ENCODE measurements around the gene ATPAF1. TPM values are rescaled to one million over a fixed set of nuclear protein-coding genes. Genes with fewer than 3 reads are reported as not detected.

ATPAF1 gene
- total and polyA plus RNA-seq, 3 donors from 2014 or later = 76.7 to 98.9 (median 85.9) TPM

DNA sequence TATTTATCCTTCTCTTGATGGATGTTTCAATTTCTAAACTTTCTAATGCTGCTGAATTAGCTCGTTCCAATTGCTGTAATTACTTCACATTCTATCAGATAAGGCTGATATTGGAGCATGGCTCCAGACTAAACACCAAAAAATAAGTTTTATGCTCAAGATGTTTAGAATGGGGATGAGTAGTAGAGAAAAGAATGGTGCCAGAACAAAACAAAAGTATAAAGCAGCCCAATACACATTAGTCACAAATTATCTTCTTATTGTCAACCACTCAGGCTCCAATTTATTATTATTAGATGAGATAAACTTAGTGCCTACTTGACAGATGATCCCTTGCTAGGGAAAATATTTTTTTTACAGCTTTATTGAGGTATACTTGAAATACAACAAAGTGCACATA is 21.8 kb downstream of the ATPAF1 start:
- Histone ChIP-seq H3K27me3 (no peaks in the 10 kb centered on the region), H3K27ac (no peak overlapping the region), H3K36me3 (ENCODE audit: low read depth, missing control alignments) (no peaks in the 10 kb centered on the region), H3K4me1 (no peaks in the 10 kb centered on the region), H3K9me3 (no peaks in the 10 kb centered on the region), H3K4me3 (no peak overlapping the region)
- 70 to 73% methylated on average over 1 of the region's 1 CpG for WGBS, 2 donors
- DNase-seq = no peak
- intact Hi-C loops (cut with DNase I; ENCODE audit: low total_unique reads) = no loop called here
- TF ChIP-seq POLR2A (IDR thresholded peaks at IDR 0.05) = no peak
- TF ChIP-seq, protein P1, sequence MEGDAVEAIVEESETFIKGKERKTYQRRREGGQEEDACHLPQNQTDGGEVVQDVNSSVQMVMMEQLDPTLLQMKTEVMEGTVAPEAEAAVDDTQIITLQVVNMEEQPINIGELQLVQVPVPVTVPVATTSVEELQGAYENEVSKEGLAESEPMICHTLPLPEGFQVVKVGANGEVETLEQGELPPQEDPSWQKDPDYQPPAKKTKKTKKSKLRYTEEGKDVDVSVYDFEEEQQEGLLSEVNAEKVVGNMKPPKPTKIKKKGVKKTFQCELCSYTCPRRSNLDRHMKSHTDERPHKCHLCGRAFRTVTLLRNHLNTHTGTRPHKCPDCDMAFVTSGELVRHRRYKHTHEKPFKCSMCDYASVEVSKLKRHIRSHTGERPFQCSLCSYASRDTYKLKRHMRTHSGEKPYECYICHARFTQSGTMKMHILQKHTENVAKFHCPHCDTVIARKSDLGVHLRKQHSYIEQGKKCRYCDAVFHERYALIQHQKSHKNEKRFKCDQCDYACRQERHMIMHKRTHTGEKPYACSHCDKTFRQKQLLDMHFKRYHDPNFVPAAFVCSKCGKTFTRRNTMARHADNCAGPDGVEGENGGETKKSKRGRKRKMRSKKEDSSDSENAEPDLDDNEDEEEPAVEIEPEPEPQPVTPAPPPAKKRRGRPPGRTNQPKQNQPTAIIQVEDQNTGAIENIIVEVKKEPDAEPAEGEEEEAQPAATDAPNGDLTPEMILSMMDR (IDR thresholded peaks at IDR 0.05) = no peak

DNA sequence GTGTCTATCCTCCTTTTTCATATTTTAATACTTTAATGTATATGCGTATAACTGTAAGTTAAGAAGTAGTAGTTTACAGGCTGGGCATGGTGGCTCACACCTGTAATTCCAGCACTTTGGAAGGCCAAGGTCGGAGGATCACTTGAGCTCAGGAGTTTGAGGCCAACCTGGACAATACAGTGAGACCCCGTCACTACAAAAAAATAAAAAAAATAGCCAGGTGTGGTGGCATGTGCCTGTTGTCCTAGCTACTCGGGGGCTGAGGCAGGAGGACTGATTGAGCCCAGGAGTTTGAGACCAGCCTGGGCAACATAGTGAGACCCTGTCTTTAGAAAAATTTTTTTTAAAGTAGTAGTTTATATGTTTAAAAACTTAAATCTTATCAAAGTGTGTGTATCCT is 22.3 kb downstream of the ATPAF1 start:
- Histone ChIP-seq H3K9me3 (no peaks in the 10 kb centered on the region), H3K36me3 (ENCODE audit: low read depth, missing control alignments) (no peaks in the 10 kb centered on the region), H3K4me3 (no peak overlapping the region), H3K27ac (no peak overlapping the region), H3K27me3 (no peaks in the 10 kb centered on the region), H3K4me1 (no peaks in the 10 kb centered on the region)
- 87 to 93% methylated on average over 4 of the region's 4 CpGs for WGBS, 2 donors
- intact Hi-C loops (cut with DNase I; ENCODE audit: low total_unique reads) = no loop called here
- DNase-seq = no peak
- TF ChIP-seq, protein P1 (IDR thresholded peaks at IDR 0.05) = no peak
- TF ChIP-seq POLR2A (IDR thresholded peaks at IDR 0.05) = no peak

DNA sequence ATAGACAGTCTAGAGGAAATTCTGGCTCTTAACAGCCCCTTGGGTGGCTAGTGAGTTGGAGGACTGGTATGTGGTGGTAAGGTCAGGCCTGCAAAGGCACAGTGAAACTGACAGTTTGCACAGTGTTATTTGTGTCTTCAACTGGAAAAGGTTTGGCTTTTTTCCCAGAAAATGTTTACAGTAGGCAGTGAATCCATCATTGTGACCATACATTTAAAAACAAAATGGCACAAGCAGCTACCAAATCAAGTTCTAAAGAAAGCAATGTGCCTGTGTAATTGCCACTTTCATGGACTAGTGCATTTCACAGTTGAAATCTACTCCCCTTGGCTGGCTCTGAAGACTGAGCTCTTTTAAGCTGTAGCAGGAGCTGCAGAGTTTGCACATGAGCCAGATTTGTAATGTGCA is 24.8 kb downstream of the ATPAF1 start:
- H3K4me3 ChIP-seq = no peak overlapping the region
- no peak overlapping the region for H3K27ac ChIP-seq
- DNase-seq = no peak
- TF ChIP-seq, protein P1 (IDR thresholded peaks at IDR 0.05) = no peak
- TF ChIP-seq POLR2A (IDR thresholded peaks at IDR 0.05) = no peak
- intact Hi-C loops (cut with DNase I; ENCODE audit: low total_unique reads) = no loop called here
- H3K9me3 ChIP-seq = no peaks in the 10 kb centered on the region
- no peaks in the 10 kb centered on the region for H3K27me3 ChIP-seq
- no peaks in the 10 kb centered on the region for H3K36me3 ChIP-seq (ENCODE audit: low read depth, missing control alignments)
- H3K4me1 ChIP-seq = no peaks in the 10 kb centered on the region

DNA sequence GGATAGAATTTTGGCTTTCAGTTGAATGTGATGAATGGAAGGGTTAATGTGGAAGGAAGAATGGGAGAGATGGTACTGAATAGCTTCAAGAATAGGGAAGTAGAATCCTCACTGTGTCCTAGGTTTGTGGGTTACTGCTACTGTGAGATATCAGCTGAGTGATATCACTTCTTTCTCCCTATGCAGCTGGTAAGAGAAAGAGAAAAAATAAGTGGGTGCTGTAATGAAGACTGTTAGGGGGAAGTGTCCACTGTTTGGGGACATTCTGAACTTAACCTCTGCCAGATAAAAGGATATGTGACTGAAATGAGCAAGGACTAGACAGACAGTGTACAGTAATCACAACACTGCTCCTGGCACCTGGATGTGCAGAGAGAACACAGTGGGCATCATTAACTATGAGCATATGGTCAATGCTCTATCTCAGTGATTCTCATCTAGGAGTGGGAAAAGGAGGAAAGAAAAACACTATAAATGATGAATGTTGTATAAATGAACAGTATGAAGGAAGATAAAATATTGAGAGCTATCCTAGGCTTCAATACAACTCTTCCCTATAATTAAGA is 26.0 kb downstream of the ATPAF1 start:
- no peak overlapping the region for H3K4me3 ChIP-seq
- H3K9me3 ChIP-seq = no peaks in the 10 kb centered on the region
- no peak for DNase-seq
- H3K36me3 ChIP-seq (ENCODE audit: low read depth, missing control alignments) = no peaks in the 10 kb centered on the region
- intact Hi-C loops (cut with DNase I; ENCODE audit: low total_unique reads) = no loop called here
- H3K27ac ChIP-seq = no peak overlapping the region
- no peaks in the 10 kb centered on the region for H3K27me3 ChIP-seq
- TF ChIP-seq, protein P1 (IDR thresholded peaks at IDR 0.05) = no peak
- no peaks in the 10 kb centered on the region for H3K4me1 ChIP-seq

DNA sequence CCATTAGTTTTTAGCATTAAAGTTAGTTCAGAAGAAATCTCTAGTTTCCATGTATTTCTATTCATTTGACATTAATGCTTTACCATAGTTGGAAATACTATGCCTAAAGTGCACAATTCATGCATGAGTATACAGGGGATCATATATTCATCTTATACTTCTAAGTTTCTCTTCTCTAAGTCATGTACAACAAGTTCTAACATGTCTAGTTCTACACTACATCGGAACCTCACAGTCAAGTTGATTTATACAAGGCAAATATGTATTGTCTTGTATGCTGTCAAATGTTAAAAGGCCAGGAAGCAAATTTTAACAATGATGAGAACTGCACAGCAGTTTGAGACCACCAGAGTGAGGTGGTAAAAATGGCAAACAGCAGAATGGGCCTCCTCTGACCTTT is 28.6 kb downstream of the ATPAF1 start:
- 88 to 89% methylated on average over 1 of the region's 1 CpG for WGBS, 2 donors
- Histone ChIP-seq H3K9me3 (no peaks in the 10 kb centered on the region), H3K27ac (no peak overlapping the region), H3K4me3 (no peak overlapping the region), H3K36me3 (ENCODE audit: low read depth, missing control alignments) (no peaks in the 10 kb centered on the region), H3K4me1 (no peaks in the 10 kb centered on the region), H3K27me3 (no peaks in the 10 kb centered on the region)
- intact Hi-C loops (cut with DNase I; ENCODE audit: low total_unique reads) = no loop called here
- TF ChIP-seq POLR2A (IDR thresholded peaks at IDR 0.05) = no peak
- TF ChIP-seq, protein P1 (IDR thresholded peaks at IDR 0.05) = no peak
- DNase-seq = no peak

Measured in testis (tissue), 3 donors.